ENCODE results near the gene PHF13. TPM values are rescaled to one million over a fixed set of nuclear protein-coding genes. Genes with fewer than 3 reads are reported as not detected.
A peak's percentile ranks its signal among the peaks of the same experiment; 100 is the strongest.
"Not testable (repeated sequence)": the region's sequence is repeated elsewhere in the genome, so short reads cannot be mapped to it uniquely, and the experiment has no call there.

Gene PHF13
- total and polyA plus RNA-seq, 10 donors, result 3.4 to 14.0 (median 9.2) TPM

GRCh38 chr1:6596886-6597776, 16.4 kb upstream of the PHF13 start:
- H3K27me3 ChIP-seq (replicated peaks in 1 of 7), result no peaks in the 10 kb centered on the region
- peak overlapping the region in 1 of 8 donors; percentile 99 for H3K27ac ChIP-seq
- peaks cover 4 to 74% (median 66%) of the 10 kb centered on the region in 6 donors for H3K36me3 ChIP-seq
- H3K9me3 ChIP-seq, result no peaks in the 10 kb centered on the region
- no peak for DNase-seq
- TF ChIP-seq POLR2AphosphoS5 (IDR thresholded peaks at IDR 0.05) (peak in 1 of 3 donors; percentile 29), POLR2A (IDR thresholded peaks at IDR 0.05) (no peak), CTCF (IDR thresholded peaks at IDR 0.05 in 8 of 11, conservative IDR thresholded peaks at IDR 0.05 in 3 of 11) (no peak)
- peak overlapping the region in 1 of 8 donors; percentile 100 for H3K4me3 ChIP-seq
- 85 to 90% (median 87%) methylated on average over 12 to 15 of the region's 15 CpGs for WGBS, 5 donors
- peaks cover 20 to 96% (median 70%) of the 10 kb centered on the region in 6 donors for H3K4me1 ChIP-seq
- intact Hi-C loops (cut with DNase I; ENCODE audit: low total_unique reads), result no loop called here

- DNase-seq, result no peak
- intact Hi-C loops (cut with DNase I; ENCODE audit: low total_unique reads), result no loop called here
- H3K4me3 ChIP-seq, result peak overlapping the region in 1 of 8 donors; percentile 100
- H3K27ac ChIP-seq, result peak overlapping the region in 1 of 8 donors; percentile 99
- peaks cover 4 to 68% (median 61%) of the 10 kb centered on the region in 6 donors for H3K36me3 ChIP-seq
- 89 to 94% (median 91%) methylated on average over 4 to 6 of the region's 6 CpGs for WGBS, 5 donors
- no peak for TF ChIP-seq POLR2AphosphoS5 (IDR thresholded peaks at IDR 0.05)
- TF ChIP-seq POLR2A (IDR thresholded peaks at IDR 0.05), result no peak
- no peak for TF ChIP-seq CTCF (IDR thresholded peaks at IDR 0.05 in 8 of 11, conservative IDR thresholded peaks at IDR 0.05 in 3 of 11)
- H3K4me1 ChIP-seq, result peaks cover 20 to 93% (median 64%) of the 10 kb centered on the region in 6 donors
- no peaks in the 10 kb centered on the region for H3K9me3 ChIP-seq
- no peaks in the 10 kb centered on the region for H3K27me3 ChIP-seq (replicated peaks in 1 of 7)
These were observed 15.8 kb upstream of the PHF13 start for GRCh38 chr1:6597777-6598131.

GRCh38 chr1:6599141-6599975, 14.2 kb upstream of the PHF13 start:
- TF ChIP-seq POLR2A (IDR thresholded peaks at IDR 0.05) (no peak), CTCF (IDR thresholded peaks at IDR 0.05 in 8 of 11, conservative IDR thresholded peaks at IDR 0.05 in 3 of 11) (no peak), POLR2AphosphoS5 (IDR thresholded peaks at IDR 0.05) (peak in 2 of 3 donors; percentile 22 to 76)
- WGBS, 5 donors, result 59 to 66% (median 63%) methylated on average over 16 to 31 of the region's 31 CpGs
- Histone ChIP-seq H3K4me3 (peak overlapping the region; percentile 90 to 100 (median 99)), H3K9me3 (no peaks in the 10 kb centered on the region), H3K27me3 (replicated peaks in 1 of 7) (no peaks in the 10 kb centered on the region), H3K27ac (peak overlapping the region; percentile 51 to 99 (median 98)), H3K36me3 (peaks cover 4 to 52% (median 45%) of the 10 kb centered on the region in 6 donors), H3K4me1 (peaks cover 26 to 91% (median 67%) of the 10 kb centered on the region in 6 donors)
- peak; percentile 87 for DNase-seq
- intact Hi-C loops (cut with DNase I; ENCODE audit: low total_unique reads), result no loop called here

- H3K27me3 ChIP-seq (replicated peaks in 1 of 7); intact Hi-C loops (cut with DNase I; ENCODE audit: low total_unique reads); DNase-seq; H3K9me3 ChIP-seq: not testable (repeated sequence)
- 28 to 45% (median 40%) methylated on average over 8 of the region's 8 CpGs for WGBS, 5 donors
- peak overlapping the region; percentile 51 to 99 (median 98) for H3K27ac ChIP-seq
- H3K4me1 ChIP-seq, result peaks cover 26 to 90% (median 70%) of the 10 kb centered on the region in 6 donors
- peaks cover 4 to 45% (median 39%) of the 10 kb centered on the region in 6 donors for H3K36me3 ChIP-seq
- peak overlapping the region; percentile 90 to 100 (median 99) for H3K4me3 ChIP-seq
These were observed 13.5 kb upstream of the PHF13 start for GRCh38 chr1:6599991-6600390.
